Measurements from ENCODE around the gene NEURL3.

DNA sequence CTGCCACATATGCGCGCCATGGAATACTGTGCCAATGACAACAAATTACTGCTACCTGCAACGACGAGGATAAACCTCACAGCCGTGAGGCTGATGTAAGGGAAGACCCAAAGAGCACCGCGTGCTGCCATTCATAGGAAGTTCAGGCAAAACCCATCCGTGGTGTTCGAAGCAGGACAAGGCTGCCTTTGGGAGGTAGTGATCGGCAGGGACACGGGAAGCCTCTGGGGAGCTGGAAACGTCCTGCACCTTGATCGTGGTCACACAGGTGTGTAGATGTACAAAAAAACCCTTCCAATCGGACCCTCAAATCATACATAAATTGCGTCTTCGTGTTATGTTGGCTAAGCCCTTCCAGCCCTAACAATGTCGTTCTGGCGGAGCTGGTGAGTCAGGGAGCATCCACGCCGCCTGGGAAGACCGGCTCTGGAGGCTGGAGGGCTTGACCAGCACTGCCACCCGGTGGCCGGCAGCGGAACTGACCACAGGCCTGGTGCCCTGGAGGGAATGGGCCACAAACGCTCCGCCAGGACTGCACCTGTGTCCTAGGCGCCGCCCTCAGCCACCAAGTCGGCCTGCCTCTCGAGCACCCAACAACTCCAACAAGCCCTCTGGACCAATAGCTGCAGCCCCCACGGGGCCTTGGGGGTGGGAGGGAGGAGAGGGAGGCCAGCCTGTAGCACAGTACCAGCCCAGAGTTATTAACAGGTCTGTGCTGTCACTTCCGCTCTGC is 4.1 kb upstream of the NEURL3 start:
- no peak for TF ChIP-seq POLR2A (IDR thresholded peaks at IDR 0.05)
- TF ChIP-seq, protein P1, sequence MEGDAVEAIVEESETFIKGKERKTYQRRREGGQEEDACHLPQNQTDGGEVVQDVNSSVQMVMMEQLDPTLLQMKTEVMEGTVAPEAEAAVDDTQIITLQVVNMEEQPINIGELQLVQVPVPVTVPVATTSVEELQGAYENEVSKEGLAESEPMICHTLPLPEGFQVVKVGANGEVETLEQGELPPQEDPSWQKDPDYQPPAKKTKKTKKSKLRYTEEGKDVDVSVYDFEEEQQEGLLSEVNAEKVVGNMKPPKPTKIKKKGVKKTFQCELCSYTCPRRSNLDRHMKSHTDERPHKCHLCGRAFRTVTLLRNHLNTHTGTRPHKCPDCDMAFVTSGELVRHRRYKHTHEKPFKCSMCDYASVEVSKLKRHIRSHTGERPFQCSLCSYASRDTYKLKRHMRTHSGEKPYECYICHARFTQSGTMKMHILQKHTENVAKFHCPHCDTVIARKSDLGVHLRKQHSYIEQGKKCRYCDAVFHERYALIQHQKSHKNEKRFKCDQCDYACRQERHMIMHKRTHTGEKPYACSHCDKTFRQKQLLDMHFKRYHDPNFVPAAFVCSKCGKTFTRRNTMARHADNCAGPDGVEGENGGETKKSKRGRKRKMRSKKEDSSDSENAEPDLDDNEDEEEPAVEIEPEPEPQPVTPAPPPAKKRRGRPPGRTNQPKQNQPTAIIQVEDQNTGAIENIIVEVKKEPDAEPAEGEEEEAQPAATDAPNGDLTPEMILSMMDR (IDR thresholded peaks at IDR 0.05), result peak; percentile 98 to 100 (median 99)
